H9 (cell line): ENCODE data around the gene CXCL5. TPM values are rescaled to one million over a fixed set of nuclear protein-coding genes. Genes with fewer than 3 reads are reported as not detected.

Source experiments
- DNase-seq: peaks from one replicate; pipeline ENCODE4 v3.0.0-alpha.2; 2017
- H2AFZ ChIP-seq: one replicate; pipeline ENCODE4 v1.6.1; 2013; ENCODE audit warnings: mild to moderate bottlenecking, low read length, control low read depth, moderate library complexity
- H2AK5ac ChIP-seq: 2 replicates; pipeline ENCODE4 v1.6.1; 2013; ENCODE audit warnings: low read length, control low read depth, mixed read lengths; ENCODE audit not compliant: insufficient read length
- H2BK120ac ChIP-seq: one replicate; pipeline ENCODE4 v1.6.1; 2013; ENCODE audit warnings: low read depth, mild to moderate bottlenecking, low read length, control low read depth, inconsistent platforms; ENCODE audit not compliant: poor library complexity, severe bottlenecking
- H2BK12ac ChIP-seq: 2 replicates; pipeline ENCODE4 v1.6.1; 2013; ENCODE audit warnings: low read length, control low read depth, mixed read lengths, low read depth; ENCODE audit not compliant: insufficient read length
- H2BK15ac ChIP-seq: 2 replicates; pipeline ENCODE4 v1.6.1; 2013; ENCODE audit warnings: low read depth, low read length, control low read depth
- H2BK20ac ChIP-seq: one replicate; pipeline ENCODE4 v1.6.1; 2013; ENCODE audit warnings: low read depth, mild to moderate bottlenecking, low read length, control low read depth, inconsistent platforms; ENCODE audit not compliant: poor library complexity, severe bottlenecking
- H2BK5ac ChIP-seq: 2 replicates; pipeline ENCODE4 v1.6.1; 2013; ENCODE audit warnings: low read length, control low read depth, mixed read lengths; ENCODE audit not compliant: insufficient read length
- H3K14ac ChIP-seq: 2 replicates; pipeline ENCODE4 v1.6.1; 2013; ENCODE audit warnings: low read length, control low read depth; ENCODE audit not compliant: insufficient read depth
- H3K18ac ChIP-seq: 2 replicates; pipeline ENCODE4 v1.6.1; 2013; ENCODE audit warnings: low read depth, mild to moderate bottlenecking, mixed read lengths, low read length, control low read depth; ENCODE audit not compliant: insufficient read length
- H3K23ac ChIP-seq: 2 replicates; pipeline ENCODE4 v1.6.1; 2013; ENCODE audit warnings: low read length, control low read depth, mixed read lengths, low read depth; ENCODE audit not compliant: insufficient read length
- H3K23me2 ChIP-seq: 2 replicates; pipeline ENCODE4 v1.6.1; 2013; ENCODE audit warnings: low read depth, mild to moderate bottlenecking, mixed read lengths, low read length, control low read depth; ENCODE audit not compliant: insufficient read length, poor library complexity, severe bottlenecking
- H3K27ac ChIP-seq: 2 replicates; pipeline ENCODE4 v1.5.1; 2013; ENCODE audit warnings: low read length, control low read depth, mixed read lengths, low read depth; ENCODE audit not compliant: insufficient read length
- H3K27me3 ChIP-seq: 2 replicates; pipeline ENCODE4 v1.6.1; 2013; ENCODE audit warnings: low read length, control low read depth, inconsistent platforms; ENCODE audit not compliant: insufficient read depth
- H3K4ac ChIP-seq: 2 replicates; pipeline ENCODE4 v1.6.1; 2013; ENCODE audit warnings: low read depth, mild to moderate bottlenecking, control low read depth, inconsistent platforms, low read length, moderate library complexity
- H3K4me1 ChIP-seq: 2 replicates; pipeline ENCODE4 v1.6.1; 2013; ENCODE audit warnings: low read length, control low read depth, inconsistent platforms; ENCODE audit not compliant: insufficient read depth
- H3K4me2 ChIP-seq: 2 replicates; pipeline ENCODE4 v1.6.1; 2013; ENCODE audit warnings: low read length, control low read depth, mixed read lengths; ENCODE audit not compliant: insufficient read length, insufficient read depth
- H3K56ac ChIP-seq: 2 replicates; pipeline ENCODE4 v1.6.1; 2013; ENCODE audit warnings: low read depth, mild to moderate bottlenecking, mixed read lengths, low read length, control low read depth; ENCODE audit not compliant: insufficient read length
- H3K79me1 ChIP-seq: 2 replicates; pipeline ENCODE4 v1.6.1; 2013; ENCODE audit warnings: low read depth, mild to moderate bottlenecking, moderate library complexity, low read length, control low read depth, inconsistent platforms; ENCODE audit not compliant: insufficient read depth, poor library complexity, severe bottlenecking
- H3K79me2 ChIP-seq: 2 replicates; pipeline ENCODE4 v1.6.1; 2013; ENCODE audit warnings: low read length, control low read depth, inconsistent platforms; ENCODE audit not compliant: insufficient read depth
- H3K9ac ChIP-seq: 2 replicates; pipeline ENCODE4 v1.6.1; 2013; ENCODE audit warnings: low read length, control low read depth, mixed read lengths; ENCODE audit not compliant: insufficient read length; ENCODE audit errors: extremely low read depth
- H3K9me3 ChIP-seq: one replicate; pipeline ENCODE4 v1.6.1; 2013; ENCODE audit warnings: low read depth, low read length, inconsistent platforms; ENCODE audit not compliant: control insufficient read depth
- H3T11ph ChIP-seq: one replicate; pipeline ENCODE4 v1.6.1; 2013; ENCODE audit warnings: mild to moderate bottlenecking, low read length, control low read depth, inconsistent platforms
- H4K20me1 ChIP-seq: one replicate; pipeline ENCODE4 v1.6.1; 2013; ENCODE audit not compliant: control insufficient read depth, insufficient read length, insufficient read depth
- H4K5ac ChIP-seq: 2 replicates; pipeline ENCODE4 v1.6.1; 2013; ENCODE audit warnings: low read depth, mild to moderate bottlenecking, mixed read lengths, low read length, control low read depth; ENCODE audit not compliant: insufficient read length
- H4K8ac ChIP-seq: replicated peaks from 2 replicates; pipeline ENCODE4 v1.6.1; 2013; ENCODE audit warnings: low read length, control low read depth, mixed read lengths, low read depth; ENCODE audit not compliant: insufficient read length
- H4K91ac ChIP-seq: 2 replicates; pipeline ENCODE4 v1.6.1; 2013; ENCODE audit warnings: low read depth, mild to moderate bottlenecking, moderate library complexity, mixed read lengths, low read length, control low read depth; ENCODE audit not compliant: insufficient read length
- H3K27ac Mint-ChIP-seq, 3 experiments: 2 replicates in 2 of 3; 3 replicates in 1 of 3; pipeline ENCODE4 v1.8.0; 2020 to 2021; ENCODE audit warnings: mixed read lengths in 3 of 3, mild to moderate bottlenecking in 1 of 3, moderate library complexity in 1 of 3
- H3K27me3 Mint-ChIP-seq: 2 replicates; pipeline ENCODE4 v1.8.0; 2021; ENCODE audit warnings: low read depth, mild to moderate bottlenecking, moderate library complexity, mixed read lengths
- H3K36me3 Mint-ChIP-seq, 3 experiments: 2 replicates in 2 of 3; 3 replicates in 1 of 3; pipeline ENCODE4 v1.8.0; 2020 to 2021; ENCODE audit warnings: low read depth in 3 of 3, mixed read lengths in 3 of 3; ENCODE audit not compliant: insufficient read depth in 1 of 3
- H3K4me1 Mint-ChIP-seq, 2 experiments: 2 replicates each; pipeline ENCODE4 v1.8.0; 2020; ENCODE audit warnings: mixed read lengths in 2 of 2
- H3K4me3 Mint-ChIP-seq, 2 experiments: 2 replicates in 1 of 2; 3 replicates in 1 of 2; pipeline ENCODE4 v1.8.0; 2020 to 2021; ENCODE audit warnings: mild to moderate bottlenecking in 2 of 2, mixed read lengths in 2 of 2, moderate library complexity in 1 of 2
- H3K9me3 Mint-ChIP-seq, 2 experiments: 2 replicates in 1 of 2; 3 replicates in 1 of 2; pipeline ENCODE4 v1.8.0; 2020; ENCODE audit warnings: mild to moderate bottlenecking in 2 of 2, mixed read lengths in 2 of 2, moderate library complexity in 1 of 2
- CTCF ChIP-seq: fragments of 200-600 bp; sonication (generic); conservative IDR thresholded peaks from 3 replicates; pipeline ENCODE4 v1.8.0; 2021; ENCODE audit warnings: antibody characterized with exemption, mild to moderate bottlenecking
- WGBS: extraction: QIAGEN DNeasy Blood & Tissue Kit; methylation state at CpG from one replicate; pipeline ENCODE4 v1.1.7; 2013; ENCODE audit warnings: missing lambda C conversion rate, low lambda C conversion rate, mixed read lengths; ENCODE audit not compliant: insufficient read length; ENCODE audit errors: extremely low coverage; 5-methylcytosine and 5-hydroxymethylcytosine counted together
- total RNA-seq: library from RNA; stranded (reverse); gene quantifications from 2 replicates; pipeline ENCODE4 v1.2.1, GENCODE V29; 2021

Gene CXCL5
- total RNA-seq, 1 experiment from 2014 or later, result 9.2 TPM

- Histone ChIP-seq H2BK15ac (no peak overlapping the region), H3K9me3 (no peaks in the 10 kb centered on the region), H2BK5ac (no peak overlapping the region), H3T11ph (no peak overlapping the region), H4K5ac (no peak overlapping the region), H4K20me1 (no peaks in the 10 kb centered on the region), H3K18ac (no peak overlapping the region), H3K23me2 (no peaks in the 10 kb centered on the region), H3K4ac (no peak overlapping the region), H3K79me2 (no peaks in the 10 kb centered on the region), H3K4me2 (no peak overlapping the region), H2BK120ac (no peak overlapping the region), H2BK12ac (no peak overlapping the region), H2BK20ac (no peak overlapping the region), H2AFZ (no peak overlapping the region), H2AK5ac (no peak overlapping the region), H3K56ac (no peak overlapping the region), H3K4me1 (0 out of 2 replicates have a peak, but pooled peaks cover 3% of the 10 kb centered on the region), H4K8ac (no peak overlapping the region), H4K91ac (no peak overlapping the region), H3K27ac (no peak overlapping the region), H3K27me3 (no peaks in the 10 kb centered on the region), H3K9ac (no peak overlapping the region), H3K14ac (no peak overlapping the region), H3K79me1 (no peaks in the 10 kb centered on the region), H3K23ac (no peak overlapping the region)
- peaks cover 15 to 24% of the 10 kb centered on the region in 2 experiments for H3K4me1 Mint-ChIP-seq
- no peak for DNase-seq
- H3K4me3 Mint-ChIP-seq, result no peak overlapping the region
- H3K27ac Mint-ChIP-seq, result no peak overlapping the region
- no CpG with 5 or more reads among the region's 4 CpGs for WGBS
- no peak for TF ChIP-seq CTCF
- H3K36me3 Mint-ChIP-seq, result peaks cover 5 to 16% (median 12%) of the 10 kb centered on the region in 3 experiments; a peak in 6 of 7 replicates
- H3K27me3 Mint-ChIP-seq, result no peaks in the 10 kb centered on the region
- H3K9me3 Mint-ChIP-seq, result peaks cover 9 to 15% of the 10 kb centered on the region in 2 experiments
Measured at GRCh38 chr4:73976716-73977115, 21.8 kb downstream of the CXCL5 start.
